Sigmoid colon (tissue), 4 donors: ENCODE measurements around the gene FARP2.

Experiments used
- CTCF ChIP-seq, 4 experiments: fragments of 450-650 bp in 3 of 4; fragments of 200-600 bp in 1 of 4; IDR thresholded peaks; one replicate each; pipeline ENCODE4 v1.5.1; 2016 to 2019; ENCODE audit warnings: antibody characterized with exemption in 4 of 4, mild to moderate bottlenecking in 3 of 4, moderate library complexity in 2 of 4
- EP300 ChIP-seq, 4 donors: sonication (generic); formaldehyde crosslinking; IDR thresholded peaks; one replicate each; pipeline ENCODE4 v1.6.1; 2017; ENCODE audit warnings: antibody characterized with exemption in 4 of 4
- POLR2A ChIP-seq, 2 donors: fragments of 450-650 bp; IDR thresholded peaks; one replicate each; pipeline ENCODE4 v1.6.1; 2016; ENCODE audit warnings: antibody characterized with exemption in 2 of 2, mild to moderate bottlenecking in 2 of 2, moderate library complexity in 2 of 2
- POLR2AphosphoS5 ChIP-seq, 4 donors: sonication (generic); formaldehyde crosslinking; IDR thresholded peaks; one replicate each; pipeline ENCODE4 v1.6.1; 2017; ENCODE audit warnings: antibody characterized with exemption in 4 of 4

- no peak for TF ChIP-seq CTCF (IDR thresholded peaks at IDR 0.05)
- TF ChIP-seq POLR2AphosphoS5 (IDR thresholded peaks at IDR 0.05) = no peak
- TF ChIP-seq POLR2A (IDR thresholded peaks at IDR 0.05) = no peak
- TF ChIP-seq EP300 (IDR thresholded peaks at IDR 0.05) = no peak
These were observed 158.5 kb downstream of the FARP2 start for GRCh38 chr2:241514553-241514952.
